Keratinocyte (primary cell): Measurements from ENCODE around the gene ARHGAP8. TPM values are rescaled to one million over a fixed set of nuclear protein-coding genes. Genes with fewer than 3 reads are reported as not detected.

ENCODE experiments used
- DNase-seq: peaks from one replicate; pipeline ENCODE4 v3.0.0-alpha.2; 2011; ENCODE audit warnings: low read depth, missing footprints, low spot score
- FAIRE-seq: peaks from 2 replicates; lab custom pipeline; 2011; peaks lifted over from hg19 to GRCh38; lab: Jason Lieb, UNC
- H2AFZ ChIP-seq: 2 replicates; pipeline ENCODE4 v1.6.0; 2012; ENCODE audit warnings: low read length, control low read depth, inconsistent platforms; ENCODE audit not compliant: control insufficient read depth
- H3K27ac ChIP-seq: 2 replicates; pipeline ENCODE4 v1.5.1; 2011; ENCODE audit warnings: low read length; ENCODE audit not compliant: control insufficient read depth, insufficient read depth
- H3K27me3 ChIP-seq: 3 replicates; pipeline ENCODE4 v1.6.0; 2011; ENCODE audit warnings: low read length; ENCODE audit not compliant: control insufficient read depth, insufficient read depth; ENCODE audit errors: extremely low read depth
- H3K36me3 ChIP-seq, 2 experiments: 2 replicates in 1 of 2; 3 replicates in 1 of 2; pipeline ENCODE4 v1.5.1; 2011; ENCODE audit warnings: low read length in 2 of 2, mild to moderate bottlenecking in 1 of 2; ENCODE audit not compliant: control insufficient read depth in 2 of 2, insufficient read depth in 2 of 2; ENCODE audit errors: extremely low read depth in 1 of 2
- H3K4me1 ChIP-seq: 3 replicates; pipeline ENCODE4 v1.5.1; 2011; ENCODE audit warnings: low read length; ENCODE audit not compliant: control insufficient read depth, insufficient read depth; ENCODE audit errors: extremely low read depth
- H3K4me2 ChIP-seq: 3 replicates; pipeline ENCODE4 v1.6.0; 2011; ENCODE audit warnings: low read depth, low read length; ENCODE audit not compliant: control insufficient read depth, insufficient read depth; ENCODE audit errors: extremely low read depth
- H3K4me3 ChIP-seq, 3 experiments: fragments of 200-600 bp in 1 of 3; sonication (generic) in 1 of 3; 2 replicates in 2 of 3; 3 replicates in 1 of 3; pipeline ENCODE4 v1.5.1; 2011 to 2016; ENCODE audit warnings: low read length in 3 of 3, mild to moderate bottlenecking in 3 of 3, control low read depth in 2 of 3, inconsistent platforms in 1 of 3, low read depth in 1 of 3, mixed read lengths in 1 of 3, mixed run types in 1 of 3, moderate library complexity in 1 of 3; ENCODE audit not compliant: control insufficient read depth in 2 of 3, insufficient read depth in 2 of 3; ENCODE audit errors: extremely low read depth in 1 of 3
- H3K79me2 ChIP-seq: 2 replicates; pipeline ENCODE4 v1.6.0; 2012; ENCODE audit warnings: low read length; ENCODE audit not compliant: control insufficient read depth, insufficient read depth
- H3K9ac ChIP-seq: 3 replicates; pipeline ENCODE4 v1.6.0; 2011; ENCODE audit warnings: low read length; ENCODE audit not compliant: control insufficient read depth, insufficient read depth; ENCODE audit errors: extremely low read depth
- H3K9me1 ChIP-seq: 3 replicates; pipeline ENCODE4 v1.6.0; 2011; ENCODE audit warnings: low read length; ENCODE audit not compliant: control insufficient read depth, insufficient read depth; ENCODE audit errors: extremely low read depth
- H3K9me3 ChIP-seq: 2 replicates; pipeline ENCODE4 v1.5.1; 2012; ENCODE audit warnings: low read depth, low read length; ENCODE audit not compliant: control insufficient read depth
- H4K20me1 ChIP-seq: 3 replicates; pipeline ENCODE4 v1.6.0; 2011; ENCODE audit warnings: low read length; ENCODE audit not compliant: control insufficient read depth, insufficient read depth; ENCODE audit errors: extremely low read depth
- CTCF ChIP-seq, 3 experiments: IDR thresholded peaks in 1 of 3; conservative IDR thresholded peaks in 1 of 3; optimal IDR thresholded peaks in 1 of 3; 2 replicates in 2 of 3; 3 replicates in 1 of 3; pipeline versions ENCODE3 to v1.5.1; 2011; ENCODE audit warnings: low read length in 3 of 3, mild to moderate bottlenecking in 3 of 3, moderate library complexity in 2 of 3, control low read depth in 1 of 3, inconsistent platforms in 1 of 3; ENCODE audit not compliant: insufficient read depth in 2 of 3; ENCODE audit errors: extremely low read depth in 1 of 3
- EZH2 ChIP-seq: IDR thresholded peaks from one replicate; pipeline ENCODE4 v1.6.1; 2012; ENCODE audit warnings: inconsistent platforms, mild to moderate bottlenecking, low read length, moderate library complexity
- dilution Hi-C: fragments of 300-500 bp; cut with MboI; formaldehyde crosslinking; loops from one replicate; pipeline ENCODE4 v1.7.0; 2020; ENCODE audit warnings: low sequenced_read_pairs; ENCODE audit not compliant: extremely low pct_ligation_motif_present
- polyA plus RNA-seq, 5 experiments: library from polyadenylated mRNA; depleted of rRNA in 3 of 5; stranded (reverse) in 3 of 5; stranded (forward) in 1 of 5; unstranded in 1 of 5; fragments of >200 nt; gene quantifications; 1 replicate in 1 of 5; 2 replicates in 3 of 5; 3 replicates in 1 of 5; pipeline versions ENCODE4 v1.2.1 to v1.2.3, GENCODE V29; 2011 to 2012; ENCODE audit warnings: missing spikeins in 2 of 5, low read depth in 1 of 5, low replicate concordance in 1 of 5

Gene ARHGAP8
- polyA plus RNA-seq, 1 donor (not counting 4 experiments of a cell fraction or from before 2014, with no cell fraction given) = 21.3 TPM

- TF ChIP-seq CTCF (optimal IDR thresholded peaks at IDR 0.05 in 1 of 3, IDR thresholded peaks at IDR 0.05 in 1 of 3, conservative IDR thresholded peaks at IDR 0.05 in 1 of 3; ENCODE audit: extremely low read depth in 1 of 3, insufficient read depth in 2 of 3, low read length in 3 of 3) (no peak), EZH2 (no peak)
- Histone ChIP-seq H4K20me1 (no peaks in the 10 kb centered on the region), H3K9me1 (no peaks in the 10 kb centered on the region), H3K36me3 (peaks cover 6 to 13% of the 10 kb centered on the region in 2 experiments), H3K4me2 (no peak overlapping the region), H3K27ac (no peak overlapping the region), H3K9me3 (peaks cover 2% of the 10 kb centered on the region), H3K79me2 (no peaks in the 10 kb centered on the region), H3K9ac (no peak overlapping the region), H2AFZ (no peak overlapping the region), H3K27me3 (no peaks in the 10 kb centered on the region), H3K4me1 (no peaks in the 10 kb centered on the region), H3K4me3 (no peak overlapping the region)
- FAIRE-seq (no peak), DNase-seq (no peak)
- dilution Hi-C loops = no loop called here
Measured at GRCh38 chr22:44834065-44834464, 81.7 kb downstream of the ARHGAP8 start.

GRCh38 chr22:44837481-44837880 is 85.1 kb downstream of the ARHGAP8 start:
- dilution Hi-C loops = no loop called here
- Histone ChIP-seq H3K9me1 (no peaks in the 10 kb centered on the region), H3K27ac (no peak overlapping the region), H3K79me2 (no peaks in the 10 kb centered on the region), H4K20me1 (no peaks in the 10 kb centered on the region), H2AFZ (no peak overlapping the region), H3K36me3 (peaks cover 6 to 15% of the 10 kb centered on the region in 2 experiments), H3K27me3 (no peaks in the 10 kb centered on the region), H3K9me3 (peaks cover 2% of the 10 kb centered on the region), H3K4me3 (no peak overlapping the region), H3K4me2 (no peak overlapping the region), H3K4me1 (no peaks in the 10 kb centered on the region), H3K9ac (no peak overlapping the region)
- DNase-seq (no peak), FAIRE-seq (no peak)
- TF ChIP-seq CTCF (optimal IDR thresholded peaks at IDR 0.05 in 1 of 3, IDR thresholded peaks at IDR 0.05 in 1 of 3, conservative IDR thresholded peaks at IDR 0.05 in 1 of 3; ENCODE audit: extremely low read depth in 1 of 3, insufficient read depth in 2 of 3, low read length in 3 of 3) = no peak
